Measurements from ENCODE around the gene OR5C1.
"Not testable (repeated sequence)": the region's sequence is repeated elsewhere in the genome, so short reads cannot be mapped to it uniquely, and the experiment has no call there.

The OR5C1 gene

DNA sequence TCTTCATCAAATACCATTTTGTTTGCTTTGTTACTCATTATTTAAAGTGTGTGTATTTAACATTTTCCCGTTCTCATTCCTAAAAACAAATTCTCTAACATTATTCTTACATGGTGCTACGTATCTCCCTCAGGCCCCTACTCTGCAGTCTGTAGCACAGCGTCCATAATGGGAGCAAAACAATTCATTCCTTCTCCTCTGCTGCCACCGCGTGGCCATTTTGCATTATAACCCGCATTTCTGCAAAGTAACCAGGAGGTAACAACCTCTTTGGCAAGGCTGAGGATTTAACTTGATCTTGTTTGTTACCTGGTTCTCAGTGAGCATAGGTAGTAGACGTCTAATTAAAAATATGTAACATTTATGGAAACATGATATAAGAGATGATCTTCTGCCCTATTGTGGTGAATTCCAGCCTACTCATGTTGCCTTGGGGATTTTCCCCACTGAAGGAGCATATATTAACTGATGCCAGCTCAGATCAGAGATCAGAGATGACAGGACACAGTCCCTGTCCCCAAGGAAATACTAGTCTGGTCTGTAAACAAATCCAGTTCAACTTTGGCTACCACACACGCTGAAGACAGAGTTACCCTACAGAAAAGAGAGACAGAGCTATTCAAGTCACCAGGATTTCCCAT lies 21.7 kb downstream of the OR5C1 start:
- peak; percentile 42 to 59 for DNase-seq (ENCODE audit: low read depth in 1 of 2, low spot score in 1 of 2)

DNA sequence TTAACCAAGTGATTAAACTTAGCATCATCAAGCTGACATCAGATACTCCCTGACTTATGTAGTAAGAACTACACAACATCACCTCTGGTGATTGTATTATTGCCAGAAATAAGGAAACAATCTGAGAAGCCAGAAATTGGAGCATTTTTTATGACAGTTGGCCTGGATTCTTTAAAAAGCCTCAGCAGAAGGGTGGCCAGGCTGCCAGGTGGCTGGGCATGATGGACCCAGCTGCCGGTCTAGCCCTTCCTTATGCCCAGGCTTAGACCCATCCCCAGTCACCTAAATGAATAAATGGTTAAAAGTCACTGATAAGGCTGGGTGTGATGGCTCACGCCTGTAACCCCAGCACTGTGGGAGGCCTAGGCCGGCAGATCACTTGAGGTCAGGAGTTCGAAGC lies 24.0 kb downstream of the OR5C1 start:
- no peak for DNase-seq (ENCODE audit: low read depth in 1 of 2, low spot score in 1 of 2)

DNA sequence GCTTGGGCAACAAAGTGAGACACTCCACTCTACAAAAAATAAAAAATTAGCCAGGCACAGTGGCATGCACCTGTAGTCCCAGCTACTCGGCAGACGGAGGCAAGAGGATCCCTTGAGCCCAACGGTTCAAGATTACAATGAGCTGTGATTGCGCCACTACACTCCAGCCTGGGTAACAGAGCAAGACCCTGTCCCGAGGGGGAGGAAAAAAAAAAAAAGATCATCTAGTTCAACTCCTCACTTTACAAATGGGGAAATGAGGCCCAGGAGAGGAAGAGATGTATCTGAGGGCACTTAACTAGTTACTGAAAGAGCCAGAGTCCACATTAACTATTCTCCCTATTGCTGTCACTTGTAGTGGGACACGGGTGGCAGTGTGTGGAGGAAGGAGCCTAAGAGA lies 25.8 kb downstream of the OR5C1 start:
- no peak for DNase-seq (ENCODE audit: low read depth in 1 of 2, low spot score in 1 of 2)

DNA sequence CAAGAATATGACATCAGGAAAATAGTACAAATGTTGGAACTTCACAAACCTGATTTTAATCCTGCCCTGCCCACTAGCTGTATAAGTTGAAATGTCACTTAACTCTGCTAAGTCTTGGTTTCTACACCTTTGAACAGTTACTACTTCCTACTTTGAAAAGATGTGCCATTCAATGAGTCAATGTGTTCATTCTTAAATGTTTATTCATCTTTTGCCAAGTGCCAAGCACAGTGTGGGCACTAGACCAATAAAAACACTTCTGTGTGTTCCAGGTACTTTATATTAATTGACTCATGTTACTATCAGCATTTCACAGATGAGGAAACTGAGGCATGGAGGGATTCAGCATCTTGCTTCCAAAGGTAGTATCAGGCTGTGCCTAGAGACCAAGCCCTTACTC lies 26.8 kb downstream of the OR5C1 start:
- no peak for DNase-seq (ENCODE audit: low read depth in 1 of 2, low spot score in 1 of 2)

DNA sequence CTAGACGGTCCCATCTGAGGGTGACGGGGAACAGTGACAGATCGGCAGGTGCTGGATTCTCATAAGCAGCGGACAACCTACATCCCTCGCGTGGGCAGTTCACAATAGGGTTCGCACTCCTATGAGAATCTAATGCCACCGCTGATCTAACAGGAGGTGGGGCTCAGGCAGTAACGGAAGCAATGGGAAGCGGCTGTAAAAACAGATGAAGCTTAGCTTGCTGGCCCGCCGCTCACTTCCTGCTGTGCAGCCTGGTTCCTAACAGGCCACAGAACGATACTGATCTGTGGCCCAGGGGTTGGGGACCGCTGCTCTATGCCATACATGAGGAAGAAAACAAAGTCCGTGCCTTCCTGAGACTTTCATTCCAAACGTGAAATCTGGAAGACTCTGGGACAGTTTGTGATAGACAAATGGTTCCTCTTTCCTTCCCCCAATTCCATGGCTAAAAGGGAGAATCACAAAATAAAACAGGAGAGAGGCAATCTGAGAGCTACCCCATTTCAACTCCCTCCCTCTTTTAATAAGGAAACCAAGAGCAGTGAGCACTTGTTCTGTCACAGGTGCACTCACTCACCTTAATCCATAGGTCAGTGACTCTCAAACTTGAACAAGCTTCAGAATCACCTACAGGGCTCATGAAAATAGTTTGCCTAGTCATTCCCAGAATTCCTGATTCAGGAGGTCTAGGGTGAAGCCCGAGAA lies 27.6 kb downstream of the OR5C1 start:
- peak in 1 of 2 donors; percentile 16 for DNase-seq (ENCODE audit: low read depth in 1 of 2, low spot score in 1 of 2)

DNA sequence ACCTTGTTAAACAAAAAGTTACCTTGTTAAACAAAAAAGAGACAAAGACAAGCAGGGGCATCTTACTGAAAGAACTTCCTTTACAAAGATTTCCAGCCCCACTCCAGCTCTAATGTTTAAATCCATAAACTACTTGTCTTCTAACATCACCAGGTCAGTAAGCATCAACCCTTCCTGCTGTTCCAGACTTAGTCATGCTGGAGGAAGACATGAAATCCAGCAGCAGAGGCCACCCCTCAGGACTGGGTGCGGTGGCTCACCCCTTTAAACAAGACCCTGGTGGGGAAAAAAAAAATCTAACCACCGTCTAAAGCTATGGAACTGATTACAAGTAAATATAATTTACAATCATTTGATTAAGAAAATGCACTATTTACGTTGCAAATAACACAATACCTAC lies 30.6 kb downstream of the OR5C1 start:
- no peak for DNase-seq (ENCODE audit: low read depth in 1 of 2, low spot score in 1 of 2)

DNA sequence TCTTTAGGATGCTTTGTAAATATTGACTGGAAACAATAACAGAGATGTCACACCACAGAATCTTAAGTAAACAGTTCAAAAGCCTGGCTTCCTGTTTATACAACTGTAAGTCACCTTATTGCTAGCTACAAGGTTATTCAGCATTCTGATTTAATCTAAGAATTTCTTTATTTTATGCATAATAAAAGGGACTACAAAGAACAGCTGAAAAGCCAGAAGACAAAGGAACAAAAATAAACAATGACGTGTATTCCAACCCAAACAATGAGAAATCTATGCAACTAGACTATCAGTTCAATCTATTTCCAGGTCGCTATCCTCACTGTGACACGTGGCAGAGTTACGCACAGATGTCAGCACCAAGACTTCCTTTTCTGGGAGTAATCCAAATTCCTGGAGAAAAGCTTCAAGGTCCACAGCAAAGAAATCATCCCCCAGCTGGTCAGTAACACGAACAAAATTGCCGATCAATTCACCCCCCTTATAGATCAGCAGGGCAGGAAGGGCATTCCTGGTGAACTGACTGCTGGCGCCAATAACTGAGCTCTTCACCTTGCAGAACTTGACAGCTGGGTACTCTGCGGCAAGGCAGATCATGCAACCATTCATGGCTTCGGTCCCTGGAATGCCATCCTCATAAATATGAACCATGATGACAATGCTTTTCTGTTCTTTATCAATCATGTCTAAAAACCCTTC lies 31.2 kb downstream of the OR5C1 start:
- DNase-seq (ENCODE audit: low read depth in 1 of 2, low spot score in 1 of 2), result no peak

DNA sequence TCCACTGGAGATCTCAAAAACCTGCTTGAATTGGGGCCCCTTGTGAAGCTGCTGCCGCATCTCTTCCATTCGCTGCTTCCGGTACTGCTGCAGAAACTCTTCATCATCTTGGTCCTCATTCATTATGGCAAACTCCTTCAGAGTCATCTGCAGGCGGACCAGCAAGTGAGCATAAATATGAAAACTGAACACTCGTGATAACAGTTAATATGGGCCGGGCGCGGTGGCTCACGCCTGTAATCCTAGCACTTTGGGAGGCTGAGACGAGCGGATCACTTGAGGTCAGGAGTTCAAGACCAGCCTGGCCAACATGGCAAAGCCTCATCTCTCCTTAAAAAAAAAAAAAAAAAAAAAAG lies 31.7 kb downstream of the OR5C1 start:
- no peak for DNase-seq (ENCODE audit: low read depth in 1 of 2, low spot score in 1 of 2)

DNA sequence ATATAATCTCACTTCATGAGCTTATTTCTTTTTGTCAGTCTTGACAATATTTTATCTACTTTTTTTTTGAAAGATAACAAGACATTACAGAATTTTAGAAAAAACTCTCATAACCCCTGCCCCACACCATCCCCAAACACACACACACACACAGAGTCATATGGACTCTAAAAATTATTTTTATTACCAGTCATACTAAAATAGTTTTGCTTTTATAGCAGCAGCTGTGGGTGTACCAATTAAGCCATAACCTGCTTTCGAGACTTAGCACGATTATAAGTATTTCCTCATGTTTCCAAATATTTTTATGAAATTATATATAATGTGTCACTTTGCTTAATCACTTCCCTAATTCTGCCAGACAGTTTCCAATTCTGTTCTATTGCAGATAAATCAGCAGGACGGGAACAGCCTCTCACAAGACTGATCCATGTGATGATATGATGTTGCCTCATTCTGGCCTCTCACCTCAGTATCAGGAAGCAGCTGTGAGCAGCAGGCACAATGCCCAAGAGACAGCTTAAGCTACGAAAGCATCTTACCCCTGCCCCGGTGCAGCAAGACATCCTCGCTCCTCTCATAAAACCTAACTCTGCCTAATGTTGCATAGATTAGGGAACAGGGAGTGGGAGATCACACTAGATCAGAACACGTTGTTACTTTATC lies 32.7 kb downstream of the OR5C1 start:
- DNase-seq (ENCODE audit: low read depth in 1 of 2, low spot score in 1 of 2), result no peak

DNA sequence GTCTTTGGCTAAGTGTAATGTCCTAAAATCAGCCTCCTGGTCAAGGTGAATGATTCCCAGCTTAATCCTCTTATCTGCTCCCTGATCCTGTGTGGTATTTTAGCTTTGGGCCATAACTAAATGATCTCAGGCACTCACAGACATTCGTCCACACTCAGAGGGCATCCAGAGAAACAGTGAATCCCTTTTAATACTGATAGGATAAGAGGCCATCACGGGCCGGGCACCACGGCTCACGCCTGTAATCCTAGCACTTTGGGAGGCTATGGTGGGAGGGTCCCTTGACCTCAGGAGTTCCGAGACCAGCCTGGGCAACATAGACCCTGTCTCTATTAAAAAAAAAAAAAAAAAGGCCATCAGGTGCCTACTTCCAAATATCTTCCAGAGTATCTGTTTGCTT lies 33.3 kb downstream of the OR5C1 start:
- no peak for DNase-seq (ENCODE audit: low read depth in 1 of 2, low spot score in 1 of 2)

DNA sequence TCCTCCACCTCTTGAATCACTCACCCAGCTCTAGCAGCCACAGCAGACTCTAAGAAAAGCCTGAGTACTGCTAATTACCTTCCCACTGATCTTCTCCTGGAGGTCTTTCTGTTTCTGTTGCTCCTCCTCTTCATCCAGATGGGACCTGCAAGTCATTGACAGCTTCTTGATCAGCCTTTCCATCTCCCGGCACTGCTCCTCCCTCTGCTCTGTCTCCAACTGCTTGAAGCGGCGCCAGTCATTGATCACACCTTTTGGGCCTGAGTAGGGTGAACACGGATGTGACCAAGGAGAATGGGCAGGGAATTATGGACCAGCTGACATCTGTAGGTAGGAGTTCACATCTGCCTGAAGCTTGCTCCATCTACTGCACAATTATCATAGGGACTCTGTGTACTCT lies 34.2 kb downstream of the OR5C1 start:
- DNase-seq (ENCODE audit: low read depth in 1 of 2, low spot score in 1 of 2), result no peak

DNA sequence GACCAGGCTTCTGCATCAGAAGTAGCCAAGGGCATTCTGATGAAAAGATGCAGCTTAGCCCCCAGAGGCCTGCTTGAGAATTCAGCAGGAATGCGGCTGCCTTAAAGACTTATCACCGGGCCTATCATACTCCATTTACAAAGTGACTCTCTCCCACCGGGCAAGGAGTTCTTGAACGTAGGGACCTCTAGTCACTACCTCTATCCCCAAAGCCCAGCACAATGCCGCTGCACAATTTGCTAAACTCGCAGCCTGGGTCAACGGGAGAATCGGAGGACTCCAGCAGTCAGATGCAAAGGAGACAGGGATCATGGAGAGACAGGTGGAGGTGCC lies 39.0 kb downstream of the OR5C1 start:
- no peak for DNase-seq (ENCODE audit: low read depth in 1 of 2, low spot score in 1 of 2)

DNA sequence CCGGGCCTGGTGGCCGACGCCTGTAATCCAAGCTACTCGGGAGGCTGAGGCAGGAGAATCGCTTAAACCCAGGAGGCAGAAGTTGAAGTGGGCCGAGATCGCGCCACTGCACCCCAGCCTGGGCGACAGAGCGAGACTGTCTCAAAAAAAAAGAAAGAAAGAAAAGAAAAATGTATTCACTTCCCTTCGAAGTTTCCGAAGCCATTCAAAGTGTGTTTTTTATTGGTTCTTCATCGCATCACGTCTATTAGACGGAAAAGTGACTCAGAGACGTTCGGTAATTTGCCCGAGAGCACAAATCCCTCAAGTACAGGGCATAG lies 40.2 kb downstream of the OR5C1 start:
- not testable (repeated sequence) for DNase-seq (ENCODE audit: low read depth in 1 of 2, low spot score in 1 of 2)

DNA sequence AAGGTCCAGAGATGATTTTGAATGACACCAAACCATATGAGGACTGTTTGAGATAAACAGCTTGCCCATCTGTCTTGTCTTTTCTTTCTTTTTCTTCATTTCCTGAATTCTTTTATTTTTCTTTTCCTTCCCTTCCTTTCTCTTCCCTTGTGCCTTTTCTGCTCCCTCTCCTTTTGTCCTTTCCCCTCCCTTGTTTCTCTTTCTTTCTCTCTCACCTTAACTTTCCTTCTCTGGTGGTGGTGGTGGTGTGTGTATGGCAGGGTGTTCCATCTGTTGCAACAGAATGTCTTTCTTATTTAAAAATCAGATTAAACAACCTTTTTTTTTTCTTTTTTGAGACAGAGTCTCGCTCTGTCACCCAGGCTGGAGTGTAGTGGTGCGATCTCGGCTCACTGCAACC lies 43.5 kb downstream of the OR5C1 start:
- no peak for DNase-seq (ENCODE audit: low read depth in 1 of 2, low spot score in 1 of 2)

DNA sequence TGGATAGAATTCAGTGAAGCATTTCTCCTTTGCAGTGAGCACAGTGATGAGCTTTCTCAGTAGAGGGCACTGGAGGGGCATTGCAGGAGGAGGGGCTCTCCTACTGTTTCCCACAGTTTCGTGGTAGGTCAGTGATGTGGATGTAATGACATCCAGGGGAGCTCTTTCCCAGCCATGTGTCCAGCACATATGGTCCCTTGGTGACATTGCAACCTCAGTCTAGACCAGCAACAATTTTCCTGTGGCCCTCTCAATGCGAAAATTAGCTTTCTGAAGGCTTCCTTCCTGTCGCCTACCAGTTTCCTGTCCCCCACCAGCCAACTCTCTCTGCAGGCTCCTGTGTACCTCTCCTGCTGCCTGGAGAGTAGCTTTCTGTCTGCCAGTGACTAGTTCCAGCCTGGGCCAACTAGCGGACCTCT lies 46.6 kb downstream of the OR5C1 start:
- DNase-seq (ENCODE audit: low read depth in 1 of 2, low spot score in 1 of 2), result no peak

DNA sequence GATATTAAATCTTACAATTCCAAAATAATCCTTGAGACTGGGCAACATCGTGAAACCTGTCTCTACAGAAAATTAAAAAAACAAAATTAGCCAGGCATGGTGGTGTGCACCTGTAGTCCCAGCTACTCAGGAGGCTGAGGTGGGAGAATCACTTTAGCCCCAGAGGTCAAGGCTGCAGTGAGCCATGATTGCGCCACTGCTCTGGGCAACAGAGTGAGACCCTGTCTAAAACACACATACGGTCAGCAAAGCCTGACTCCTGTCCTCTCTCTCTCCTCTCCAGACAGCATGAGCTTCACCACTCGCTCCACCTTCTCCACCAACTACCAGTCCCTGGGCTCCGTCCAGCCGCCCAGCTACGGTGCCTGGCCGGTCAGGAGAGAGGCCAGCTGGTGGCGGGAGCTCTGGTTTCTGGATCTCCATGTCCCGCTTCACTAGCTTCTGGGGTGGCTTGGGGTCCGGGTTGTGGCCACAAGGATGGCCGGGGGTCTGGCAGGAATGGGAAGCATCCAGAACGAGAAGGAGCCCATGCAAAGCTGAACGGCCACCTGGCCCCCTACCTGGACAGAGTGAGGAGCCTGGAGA lies 48.6 kb downstream of the OR5C1 start:
- DNase-seq (ENCODE audit: low read depth in 1 of 2, low spot score in 1 of 2), result no peak

DNA sequence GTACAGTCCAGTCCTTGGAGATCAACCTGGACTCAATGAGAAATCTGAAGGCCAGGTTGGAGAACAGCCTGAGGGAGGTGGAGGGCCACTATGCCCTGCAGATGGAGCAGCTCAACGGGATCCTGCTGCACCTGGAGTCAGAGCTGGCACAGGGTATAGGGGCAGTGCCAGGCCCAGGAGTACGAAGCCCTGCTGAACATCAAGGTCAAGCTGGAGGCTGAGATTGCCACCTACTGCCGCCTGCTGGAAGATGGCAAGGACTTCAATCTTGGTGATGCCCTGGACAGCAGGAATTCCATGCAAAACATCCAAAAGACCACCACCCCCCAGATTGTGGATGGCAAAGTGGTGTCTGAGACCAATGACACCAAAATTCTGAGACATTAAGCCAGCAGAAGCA lies 49.7 kb downstream of the OR5C1 start:
- DNase-seq (ENCODE audit: low read depth in 1 of 2, low spot score in 1 of 2), result not testable (repeated sequence)

Measured in stimulated activated CD4-positive, alpha-beta T cell treated with anti-CD3 and anti-CD28 coated beads, Interleukin-15, amount 100 ng/mL, for 1 hour (primary cell).